Gastroesophageal sphincter (tissue), 3 donors: ENCODE results near the gene ZSCAN20.

Source experiments
- CTCF ChIP-seq, 4 experiments: fragments of 200-600 bp in 2 of 4; fragments of 450-650 bp in 2 of 4; sonication (generic) in 1 of 4; IDR thresholded peaks; one replicate each; pipeline ENCODE4 v1.5.1; 2017 to 2019; ENCODE audit warnings: antibody characterized with exemption in 4 of 4, mild to moderate bottlenecking in 2 of 4, moderate library complexity in 2 of 4
- EP300 ChIP-seq: sonication (generic); formaldehyde crosslinking; IDR thresholded peaks from one replicate; pipeline ENCODE4 v1.6.1; 2017; ENCODE audit warnings: antibody characterized with exemption, mild to moderate bottlenecking

- TF ChIP-seq CTCF (IDR thresholded peaks at IDR 0.05) (no peak), EP300 (no peak)
Measured at GRCh38 chr1:33441088-33441745, 31.2 kb upstream of the ZSCAN20 start.
